T-helper 1 cell treated with Interleukin-12 subunit alpha and Interleukin-12 subunit beta and Interleukin-4 antibody, amounts not matched to agents 30 ng/mL and 1 ng/mL, for 36 hours (primary cell): Measurements from ENCODE around the gene SKAP1. TPM values are rescaled to one million over a fixed set of nuclear protein-coding genes. Genes with fewer than 3 reads are reported as not detected.

Experiments
- intact Hi-C: fragments of 100-400 bp; cut with micrococcal nuclease; formaldehyde crosslinking; loops from one replicate; pipeline ENCODE4 v1.15.1; 2024
- total RNA-seq: library from RNA; stranded (reverse); gene quantifications from 2 replicates; pipeline ENCODE4 v1.2.3, GENCODE V29; 2022

SKAP1 gene
- total RNA-seq, 1 donor from 2014 or later, result 84.4 TPM

- intact Hi-C loops, result no loop called here
These were observed 304.0 kb downstream of the SKAP1 start for GRCh38 chr17:48125829-48126531.

GRCh38 chr17:48123776-48124388 is 306.1 kb downstream of the SKAP1 start:
- intact Hi-C loops, result no loop called here

GRCh38 chr17:48123111-48123510 is 306.9 kb downstream of the SKAP1 start:
- intact Hi-C loops, result no loop called here

- intact Hi-C loops, result no loop called here
These were observed 307.4 kb downstream of the SKAP1 start for GRCh38 chr17:48122665-48123045.

- intact Hi-C loops, result no loop called here
These were observed 307.9 kb downstream of the SKAP1 start for GRCh38 chr17:48121923-48122664.

- intact Hi-C loops, result loop anchor here (1.0 kb wide), 2 partner anchors 18 to 65 kb away; partner anchors contain the start of gene NFE2L1
These were observed 316.8 kb downstream of the SKAP1 start for GRCh38 chr17:48113201-48113676.

GRCh38 chr17:48111937-48112241 is 318.1 kb downstream of the SKAP1 start:
- intact Hi-C loops, result no loop called here

GRCh38 chr17:48110761-48111160 is 319.3 kb downstream of the SKAP1 start:
- intact Hi-C loops, result loop anchor here (1.0 kb wide), 1 partner anchor 9 kb away; the partner anchor contains the start of gene CBX1

GRCh38 chr17:48107137-48108055 is 322.6 kb downstream of the SKAP1 start, which contains the start of gene SNX11:
TSS of gene SNX11 (plus strand) at chr17:48107766. CDS start at chr17:48112044, 4,278 bp downstream.
- intact Hi-C loops, result loop anchor here (1.0 to 10.0 kb wide), 11 partner anchors 59 to 1087 kb away; partner anchors contain the start of genes ATP5MC1, CALCOCO2, HOXB7 and HOXB8

- intact Hi-C loops, result loop anchor here (1.0 to 10.0 kb wide), 11 partner anchors 58 to 1088 kb away; partner anchors contain the start of genes ATP5MC1, CALCOCO2, HOXB7 and HOXB8
These were observed 323.2 kb downstream of the SKAP1 start for GRCh38 chr17:48106802-48107136.

GRCh38 chr17:48104440-48104839 is 325.6 kb downstream of the SKAP1 start:
- intact Hi-C loops, result loop anchor here (10.0 kb wide), 6 partner anchors 450 to 1090 kb away; partner anchors contain the start of genes ATP5MC1, CALCOCO2, HOXB7 and HOXB8

GRCh38 chr17:48102798-48103715 is 327.0 kb downstream of the SKAP1 start:
- intact Hi-C loops, result loop anchor here (10.0 kb wide), 6 partner anchors 448 to 1092 kb away; partner anchors contain the start of genes ATP5MC1, CALCOCO2, HOXB7 and HOXB8

GRCh38 chr17:48102043-48102750 is 327.8 kb downstream of the SKAP1 start:
- intact Hi-C loops, result loop anchor here (10.0 kb wide), 6 partner anchors 447 to 1093 kb away; partner anchors contain the start of genes ATP5MC1, CALCOCO2, HOXB7 and HOXB8

GRCh38 chr17:48101012-48101720 is 328.8 kb downstream of the SKAP1 start, which contains the start of gene CBX1:
TSS of gene CBX1 (minus strand) at chr17:48101478. CDS start at chr17:48077004, 24,474 bp downstream.
- intact Hi-C loops, result loop anchor here (1.0 to 10.0 kb wide), 12 partner anchors 9 to 1094 kb away; partner anchors contain the start of genes ATP5MC1, CALCOCO2, CDK5RAP3 and HOXB7

- intact Hi-C loops, result loop anchor here (1.0 to 10.0 kb wide), 12 partner anchors 10 to 1094 kb away; partner anchors contain the start of genes ATP5MC1, CALCOCO2, CDK5RAP3 and HOXB7
These were observed 329.4 kb downstream of the SKAP1 start for GRCh38 chr17:48100591-48101011.

- intact Hi-C loops, result loop anchor here (2.0 to 10.0 kb wide), 9 partner anchors 19 to 1095 kb away; partner anchors contain the start of genes ATP5MC1, CALCOCO2, CDK5RAP3 and HOXB7
These were observed 329.9 kb downstream of the SKAP1 start for GRCh38 chr17:48100160-48100559.

GRCh38 chr17:48095611-48096010 is 334.4 kb downstream of the SKAP1 start:
- intact Hi-C loops, result no loop called here
